Heart left ventricle (tissue), 16 donors: Measurements from ENCODE around the gene BORCS5. TPM values are rescaled to one million over a fixed set of nuclear protein-coding genes. Genes with fewer than 3 reads are reported as not detected.

Experiments used
- ATAC-seq, 4 donors: fragments of 200-7000 bp; cut with Tn5 transposase; one replicate each; pipeline ENCODE4 v1.9.1; 2020 to 2022; ENCODE audit warnings: moderate library complexity in 4 of 4, mild to moderate bottlenecking in 3 of 4, moderate number of reproducible peaks in 1 of 4
- DNase-seq, 5 donors: peaks; one replicate each; pipeline ENCODE4 v3.0.0-alpha.2; 2020
- H3K27ac ChIP-seq, 12 donors: fragments of 200-600 bp; sonication (generic) in 4 of 12; one replicate each; pipeline versions ENCODE4 v1.5.0 to v1.8.0; 2016 to 2022; ENCODE audit warnings: mild to moderate bottlenecking in 2 of 12
- H3K27me3 ChIP-seq, 9 donors: fragments of 200-600 bp; sonication (generic) in 2 of 9; one replicate each; pipeline versions ENCODE4 v1.5.1 to v1.8.0; 2016 to 2022; ENCODE audit warnings: mild to moderate bottlenecking in 3 of 9
- H3K36me3 ChIP-seq, 9 donors: fragments of 200-600 bp; sonication (generic) in 2 of 9; one replicate each; pipeline versions ENCODE4 v1.5.0 to v1.8.0; 2018 to 2022; ENCODE audit warnings: mild to moderate bottlenecking in 2 of 9
- H3K4me1 ChIP-seq, 12 donors: fragments of 200-600 bp; sonication (generic) in 4 of 12; one replicate each; pipeline versions ENCODE4 v1.5.0 to v1.8.0; 2016 to 2022; ENCODE audit warnings: mild to moderate bottlenecking in 3 of 12
- H3K4me3 ChIP-seq, 12 donors: fragments of 200-600 bp; sonication (generic) in 4 of 12; one replicate each; pipeline versions ENCODE4 v1.5.0 to v1.8.0; 2017 to 2022; ENCODE audit warnings: mild to moderate bottlenecking in 9 of 12, moderate library complexity in 4 of 12
- H3K9me3 ChIP-seq, 12 donors: fragments of 200-600 bp; sonication (generic) in 4 of 12; one replicate each; pipeline versions ENCODE4 v1.5.0 to v1.8.0; 2016 to 2022; ENCODE audit warnings: mild to moderate bottlenecking in 1 of 12
- POLR2A ChIP-seq, 2 donors: fragments of 450-650 bp; IDR thresholded peaks; one replicate each; pipeline ENCODE4 v1.6.1; 2017; ENCODE audit warnings: antibody characterized with exemption in 2 of 2, mild to moderate bottlenecking in 2 of 2, moderate library complexity in 2 of 2
- WGBS, 4 donors: extraction: QIAGEN DNeasy Blood & Tissue Kit in 2 of 4; methylation state at CpG; one replicate each; pipeline versions ENCODE4 v1.1.5 to v1.1.7; 2013 to 2018; 5-methylcytosine and 5-hydroxymethylcytosine counted together
- intact Hi-C, 10 donors: fragments of 100-400 bp; cut with DNase I; formaldehyde crosslinking; loops; one replicate each; pipeline versions ENCODE4 v1.11.1 to v1.14.2; 2022
- polyA plus RNA-seq, 2 donors: library from polyadenylated mRNA; stranded (reverse); fragments of 200-250 nt; gene quantifications; one replicate each; pipeline ENCODE4 v1.2.3, GENCODE V29; 2013
- total RNA-seq, 9 donors: library from RNA; depleted of rRNA in 2 of 9; stranded (reverse); fragments of >200 nt in 2 of 9; fragmentation: NEBNext Ultra II Directional in 3 of 9; extraction: Animal tissue kit (Norgen Biotek cat#: 25700) in 3 of 9; gene quantifications; one replicate each; pipeline versions ENCODE4 v1.1.0 to v1.2.4, GENCODE V29; 2016 to 2023
- TF ChIP-seq, protein P1 (sequence below), 12 donors: fragments of 200-600 bp; sonication (generic) in 4 of 12; IDR thresholded peaks; one replicate each; pipeline versions ENCODE4 v1.5.0 to v1.8.0; 2018 to 2022; ENCODE audit warnings: antibody characterized with exemption in 12 of 12, mild to moderate bottlenecking in 5 of 12
- donor health status: ischemic (EF 13 %, LVEDD 7.1; RV severe dilation, severe dysfunction).
- donor health status: healthy with polysubstance abuse.
- donor health status: DM: no; HTN: yes; CAD: no.
- donor health status: DM: no; HTN: no; CAD: no.
- donor health status: ischemic (EF 25% LVEDD 6.9; RV normal size, moderate dysfunction).
- donor health status: ischemic (EF 25% LVEDD 5.7; RV mildly dilated, moderate dysfunction).
- donor health status: healthy.
- donor health status: DM: yes; HTN: yes; CAD: no.
- donor health status: ischemic (EF 35%, LVEDD 5.7; RV mildly dilated, moderate dysfunction).
- donor health status: nonischemic (EF 11% LVEDD 7.7; RV severe dilation, severe dysfunction).
- donor health status: DM: yes; HTN: yes; CAD: no.
- donor health status: PGD.
- donor health status: ischemic (EF 29% LVEDD 5.4; RV normal size, mild dysfunction).
- donor health status: nonischemic (EF 23%, LVEDD 6.1; RV moderate dilation, normal function).

The BORCS5 gene
- total and polyA plus RNA-seq, 11 donors, result 3.9 to 21.3 (median 12.3) TPM

DNA sequence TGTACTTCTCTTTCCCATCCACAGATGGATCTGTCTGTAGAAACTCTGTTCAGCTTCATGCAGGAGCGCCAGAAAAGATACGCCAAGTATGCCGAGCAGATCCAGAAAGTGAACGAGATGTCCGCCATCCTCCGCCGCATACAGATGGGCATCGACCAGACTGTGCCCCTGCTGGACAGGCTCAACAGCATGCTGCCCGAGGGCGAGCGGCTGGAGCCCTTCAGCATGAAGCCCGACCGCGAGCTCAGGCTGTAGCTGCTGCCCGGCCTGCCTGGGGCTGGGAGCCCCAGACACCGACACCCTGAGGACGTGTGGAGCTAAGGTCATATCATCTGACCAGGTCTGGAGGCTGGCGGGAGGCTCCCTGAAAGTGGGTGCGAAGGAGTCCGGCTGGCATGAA lies 108.6 kb downstream of the BORCS5 start:
- no peak for TF ChIP-seq POLR2A (IDR thresholded peaks at IDR 0.05)
- TF ChIP-seq, protein P1, sequence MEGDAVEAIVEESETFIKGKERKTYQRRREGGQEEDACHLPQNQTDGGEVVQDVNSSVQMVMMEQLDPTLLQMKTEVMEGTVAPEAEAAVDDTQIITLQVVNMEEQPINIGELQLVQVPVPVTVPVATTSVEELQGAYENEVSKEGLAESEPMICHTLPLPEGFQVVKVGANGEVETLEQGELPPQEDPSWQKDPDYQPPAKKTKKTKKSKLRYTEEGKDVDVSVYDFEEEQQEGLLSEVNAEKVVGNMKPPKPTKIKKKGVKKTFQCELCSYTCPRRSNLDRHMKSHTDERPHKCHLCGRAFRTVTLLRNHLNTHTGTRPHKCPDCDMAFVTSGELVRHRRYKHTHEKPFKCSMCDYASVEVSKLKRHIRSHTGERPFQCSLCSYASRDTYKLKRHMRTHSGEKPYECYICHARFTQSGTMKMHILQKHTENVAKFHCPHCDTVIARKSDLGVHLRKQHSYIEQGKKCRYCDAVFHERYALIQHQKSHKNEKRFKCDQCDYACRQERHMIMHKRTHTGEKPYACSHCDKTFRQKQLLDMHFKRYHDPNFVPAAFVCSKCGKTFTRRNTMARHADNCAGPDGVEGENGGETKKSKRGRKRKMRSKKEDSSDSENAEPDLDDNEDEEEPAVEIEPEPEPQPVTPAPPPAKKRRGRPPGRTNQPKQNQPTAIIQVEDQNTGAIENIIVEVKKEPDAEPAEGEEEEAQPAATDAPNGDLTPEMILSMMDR (IDR thresholded peaks at IDR 0.05), result no peak
- H3K36me3 ChIP-seq, result peaks cover 0 to 24% (median 9%) of the 10 kb centered on the region in 9 donors
- no peak overlapping the region for H3K4me3 ChIP-seq
- intact Hi-C loops, result no loop called here
- H3K9me3 ChIP-seq, result no peaks in the 10 kb centered on the region
- H3K27ac ChIP-seq, result peak overlapping the region in 1 of 12 donors; percentile 76
- no peak for DNase-seq
- no peaks in the 10 kb centered on the region for H3K27me3 ChIP-seq
- WGBS, 4 donors, result 89 to 97% (median 91%) methylated on average over 14 to 20 of the region's 20 CpGs
- no peak for ATAC-seq
- H3K4me1 ChIP-seq, result peaks cover 0 to 24% (median 0%) of the 10 kb centered on the region in 12 donors

DNA sequence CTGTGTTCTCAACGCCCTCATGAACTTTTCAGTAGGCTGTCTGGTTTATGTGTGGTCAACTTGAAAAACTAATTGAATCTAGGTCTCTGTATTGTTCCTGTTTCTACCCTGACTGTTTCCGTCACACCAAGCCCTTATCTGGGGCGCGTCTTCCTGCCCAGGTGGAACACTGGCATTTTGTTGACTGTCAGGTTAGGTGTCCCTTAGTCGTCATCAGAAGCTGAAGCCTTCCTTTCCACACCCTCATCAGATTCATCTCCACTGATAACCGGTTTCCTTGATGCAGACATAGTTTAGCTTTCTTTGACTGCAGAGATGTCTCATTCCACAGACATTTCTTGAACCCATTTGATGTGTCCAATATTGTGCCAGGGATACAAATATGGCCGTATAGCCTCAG lies 109.3 kb downstream of the BORCS5 start:
- ATAC-seq (no peak), DNase-seq (no peak)
- Histone ChIP-seq H3K27me3 (no peaks in the 10 kb centered on the region), H3K27ac (peak overlapping the region in 1 of 12 donors; percentile 76), H3K4me1 (peaks cover 0 to 29% (median 0%) of the 10 kb centered on the region in 12 donors), H3K4me3 (no peak overlapping the region), H3K9me3 (no peaks in the 10 kb centered on the region), H3K36me3 (peaks cover 0 to 24% (median 9%) of the 10 kb centered on the region in 9 donors)
- WGBS, 4 donors, result 77 to 92% (median 87%) methylated on average over 7 of the region's 7 CpGs
- TF ChIP-seq POLR2A (IDR thresholded peaks at IDR 0.05), result no peak
- TF ChIP-seq, protein P1 (IDR thresholded peaks at IDR 0.05), result no peak
- intact Hi-C loops, result no loop called here

DNA sequence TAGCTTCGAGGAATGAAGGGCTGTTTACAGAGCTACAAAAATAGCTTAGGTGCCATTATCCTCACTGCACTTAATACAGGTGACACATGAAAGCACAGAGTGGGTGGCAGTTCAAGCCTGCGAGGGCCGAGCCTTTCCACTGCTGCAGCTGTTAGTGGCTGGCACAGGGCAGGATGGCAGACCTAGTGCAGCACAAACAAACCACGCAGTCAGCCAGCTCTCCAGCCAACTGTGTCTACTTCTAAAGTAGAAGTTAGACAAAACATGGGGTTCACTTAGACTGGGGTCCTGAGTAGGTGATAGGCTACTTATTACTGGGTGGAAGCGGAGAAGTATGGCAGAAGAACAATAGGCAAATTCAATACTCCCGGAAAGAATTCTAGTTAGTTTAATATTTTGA lies 110.4 kb downstream of the BORCS5 start:
- Histone ChIP-seq H3K9me3 (no peaks in the 10 kb centered on the region), H3K36me3 (peaks cover 0 to 24% (median 9%) of the 10 kb centered on the region in 9 donors), H3K4me3 (no peak overlapping the region), H3K4me1 (peaks cover 0 to 30% (median 0%) of the 10 kb centered on the region in 12 donors), H3K27ac (peak overlapping the region in 1 of 12 donors; percentile 71), H3K27me3 (no peaks in the 10 kb centered on the region)
- ATAC-seq (no peak), DNase-seq (no peak)
- intact Hi-C loops, result no loop called here
- no peak for TF ChIP-seq POLR2A (IDR thresholded peaks at IDR 0.05)
- TF ChIP-seq, protein P1 (IDR thresholded peaks at IDR 0.05), result no peak
- WGBS, 4 donors, result 88 to 93% (median 93%) methylated on average over 6 of the region's 6 CpGs

DNA sequence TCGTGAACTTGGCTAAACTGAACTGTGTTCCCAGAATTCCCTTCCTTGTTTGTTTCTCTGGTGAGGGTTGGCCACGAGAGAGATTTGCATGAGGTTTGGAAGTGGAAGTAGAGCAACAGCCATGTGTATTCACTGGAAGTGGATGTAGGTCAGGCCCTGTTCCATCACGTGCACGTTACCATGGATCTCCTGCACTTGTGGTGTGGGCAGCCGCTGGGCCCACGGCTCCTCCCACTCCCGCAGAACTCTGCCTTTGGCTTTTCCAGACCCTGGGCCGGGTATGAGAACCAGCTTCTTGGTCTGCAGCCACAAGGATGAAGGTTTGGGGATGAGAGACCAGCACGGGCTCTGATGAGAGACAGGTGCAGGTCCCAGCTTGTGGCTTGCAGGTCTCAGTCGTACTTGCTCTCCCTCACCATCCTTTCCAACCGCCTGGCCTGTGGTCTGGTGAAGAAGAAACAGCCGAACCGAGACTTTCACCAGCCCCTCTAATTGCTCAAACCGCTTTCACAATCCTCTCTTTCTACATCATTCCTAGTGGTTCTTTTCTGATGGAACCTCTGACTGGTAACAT lies 110.9 kb downstream of the BORCS5 start:
- peak overlapping the region in 1 of 12 donors; percentile 71 for H3K27ac ChIP-seq
- ATAC-seq, result peak in 1 of 4 donors; percentile 41
- no peak overlapping the region for H3K4me3 ChIP-seq
- intact Hi-C loops, result no loop called here
- no peaks in the 10 kb centered on the region for H3K27me3 ChIP-seq
- 77 to 99% (median 92%) methylated on average over 14 of the region's 14 CpGs for WGBS, 4 donors
- peaks cover 0 to 24% (median 9%) of the 10 kb centered on the region in 9 donors for H3K36me3 ChIP-seq
- TF ChIP-seq, protein P1 (IDR thresholded peaks at IDR 0.05), result no peak
- no peak for TF ChIP-seq POLR2A (IDR thresholded peaks at IDR 0.05)
- DNase-seq, result no peak
- peaks cover 0 to 30% (median 0%) of the 10 kb centered on the region in 12 donors for H3K4me1 ChIP-seq
- no peaks in the 10 kb centered on the region for H3K9me3 ChIP-seq
